PC-3 (cell line): ENCODE results near the gene EIF4G3.

Source experiments
- EZH2 ChIP-seq: fragments of 300-600 bp; sonication (generic); IDR thresholded peaks from one replicate; pipeline ENCODE4 v1.6.1; 2017; ENCODE audit warnings: antibody characterized with exemption, mild to moderate bottlenecking, low read length; ENCODE audit not compliant: unreplicated experiment
- EZH2phosphoT487 ChIP-seq: fragments of 300-600 bp; sonication (generic); IDR thresholded peaks from 2 replicates; pipeline ENCODE4 v1.6.1; 2018; ENCODE audit warnings: mild to moderate bottlenecking, antibody characterized with exemption, low read length, borderline replicate concordance

DNA sequence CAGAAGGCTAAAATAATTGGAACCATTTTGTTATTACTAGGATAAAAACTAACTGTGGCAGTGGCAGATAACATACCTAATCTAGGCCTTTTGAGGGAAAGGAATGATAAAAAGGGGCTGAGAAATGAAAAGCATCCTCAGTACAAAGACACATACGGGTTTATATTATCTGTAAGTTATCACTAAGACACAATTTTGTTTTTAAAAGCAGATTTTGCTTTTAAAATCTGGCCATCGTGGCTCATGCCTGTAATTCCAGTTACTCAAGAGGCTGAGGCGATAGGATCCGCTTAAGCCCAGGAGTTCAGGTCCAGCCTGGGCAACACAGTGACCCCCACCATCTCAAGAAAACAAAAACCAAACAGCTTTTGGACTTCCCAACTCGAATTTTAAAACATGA lies 364.8 kb downstream of the EIF4G3 start:
- no peak for TF ChIP-seq EZH2
- TF ChIP-seq EZH2phosphoT487: no peak
